ENCODE measurements around the gene OTUB2.

DNA sequence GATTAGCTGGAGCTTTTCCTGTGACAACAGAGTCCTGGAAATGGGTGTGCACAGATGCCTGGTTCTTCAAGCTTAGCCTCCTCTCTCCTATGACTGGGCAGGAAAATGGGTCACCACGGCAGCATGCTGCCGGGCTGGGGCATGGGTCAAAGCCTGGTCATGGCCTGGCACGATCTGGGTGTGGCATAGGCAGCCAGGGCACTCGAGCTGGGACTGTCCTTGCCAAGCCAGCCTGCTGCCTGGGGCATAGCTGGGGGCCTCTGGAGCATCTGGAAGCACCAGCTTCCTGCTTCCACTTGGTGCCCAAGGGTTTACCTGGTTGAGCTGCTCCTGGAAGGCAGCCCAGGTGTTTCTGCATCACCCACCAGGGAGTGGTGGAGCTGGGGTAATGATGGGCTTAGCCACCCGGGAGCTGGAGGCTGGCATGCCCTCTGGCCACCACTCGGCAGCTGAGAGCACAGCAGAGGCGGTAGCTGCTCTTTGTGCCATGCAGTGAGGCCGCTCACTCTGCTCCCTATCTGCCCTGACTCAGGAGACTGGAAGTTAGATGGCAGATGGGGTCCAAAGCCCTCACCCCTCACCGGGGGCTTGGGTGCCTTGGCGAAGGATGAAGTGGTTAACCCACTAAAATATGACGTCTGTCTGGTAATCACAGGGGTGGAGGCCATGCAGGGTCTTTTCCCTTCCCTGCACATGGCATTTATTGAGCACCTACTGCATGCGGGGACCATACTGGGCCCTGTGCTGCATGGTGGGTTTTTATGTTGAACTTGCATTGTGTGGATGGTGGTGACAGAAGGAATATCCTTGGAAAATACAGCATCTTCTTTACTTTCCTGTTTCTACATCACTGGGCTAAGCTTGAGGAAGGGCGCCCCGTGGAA, 1.7 kb downstream of the OTUB2 start:
- TF ChIP-seq CTCF (IDR thresholded peaks at IDR 0.05; ENCODE audit: low read depth, low read length) (no peak), EZH2phosphoT487 (IDR thresholded peaks at IDR 0.05; ENCODE audit: low read depth) (no peak)
